Measurements from ENCODE around the gene TNFRSF9. TPM values are rescaled to one million over a fixed set of nuclear protein-coding genes. Genes with fewer than 3 reads are reported as not detected.

The TNFRSF9 gene
- total and polyA plus RNA-seq, 10 donors: 2.2 to 11.7 (median 3.5) TPM

- peak overlapping the region in 3 of 8 donors; percentile 28 to 61 (median 34) for H3K4me3 ChIP-seq
- H3K36me3 ChIP-seq: no peaks in the 10 kb centered on the region
- H3K9me3 ChIP-seq: no peaks in the 10 kb centered on the region
- H3K27ac ChIP-seq: peak overlapping the region in 7 of 8 donors; percentile 22 to 94 (median 77)
- peaks cover 12 to 62% (median 38%) of the 10 kb centered on the region in 6 donors for H3K4me1 ChIP-seq
- 54 to 71% (median 64%) methylated on average over 9 of the region's 9 CpGs for WGBS, 5 donors
- H3K27me3 ChIP-seq (replicated peaks in 1 of 7): peaks cover 0 to 39% (median 3%) of the 10 kb centered on the region in 7 donors
- intact Hi-C loops (cut with DNase I; ENCODE audit: low total_unique reads): no loop called here
- DNase-seq: no peak
- no peak for TF ChIP-seq POLR2A (IDR thresholded peaks at IDR 0.05)
- no peak for TF ChIP-seq POLR2AphosphoS5 (IDR thresholded peaks at IDR 0.05)
- no peak for TF ChIP-seq CTCF (IDR thresholded peaks at IDR 0.05 in 8 of 11, conservative IDR thresholded peaks at IDR 0.05 in 3 of 11)
Observed at GRCh38 chr1:7941437-7941793, 776 bp upstream of the TNFRSF9 start.

- no peak for DNase-seq
- Histone ChIP-seq H3K27ac (peak overlapping the region in 5 of 8 donors; percentile 36 to 94 (median 88)), H3K36me3 (no peaks in the 10 kb centered on the region), H3K9me3 (no peaks in the 10 kb centered on the region), H3K4me3 (peak overlapping the region in 1 of 8 donors; percentile 61), H3K4me1 (peaks cover 12 to 58% (median 38%) of the 10 kb centered on the region in 6 donors), H3K27me3 (replicated peaks in 1 of 7) (peaks cover 0 to 39% (median 3%) of the 10 kb centered on the region in 7 donors)
- intact Hi-C loops (cut with DNase I; ENCODE audit: low total_unique reads): no loop called here
- 47 to 73% (median 61%) methylated on average over 3 of the region's 3 CpGs for WGBS, 5 donors
- TF ChIP-seq POLR2AphosphoS5 (IDR thresholded peaks at IDR 0.05): no peak
- no peak for TF ChIP-seq POLR2A (IDR thresholded peaks at IDR 0.05)
- TF ChIP-seq CTCF (IDR thresholded peaks at IDR 0.05 in 8 of 11, conservative IDR thresholded peaks at IDR 0.05 in 3 of 11): no peak
Observed at GRCh38 chr1:7940034-7940433, 605 bp downstream of the TNFRSF9 start.

- intact Hi-C loops (cut with DNase I; ENCODE audit: low total_unique reads): no loop called here
- Histone ChIP-seq H3K27me3 (replicated peaks in 1 of 7) (peaks cover 0 to 39% (median 3%) of the 10 kb centered on the region in 7 donors), H3K4me1 (peaks cover 12 to 39% (median 30%) of the 10 kb centered on the region in 6 donors), H3K9me3 (no peaks in the 10 kb centered on the region), H3K36me3 (no peaks in the 10 kb centered on the region), H3K27ac (peak overlapping the region in 1 of 8 donors; percentile 37), H3K4me3 (no peak overlapping the region)
- 55 to 77% (median 67%) methylated on average over 3 of the region's 3 CpGs for WGBS, 5 donors
- no peak for TF ChIP-seq CTCF (IDR thresholded peaks at IDR 0.05 in 8 of 11, conservative IDR thresholded peaks at IDR 0.05 in 3 of 11)
- no peak for TF ChIP-seq POLR2A (IDR thresholded peaks at IDR 0.05)
- no peak for TF ChIP-seq POLR2AphosphoS5 (IDR thresholded peaks at IDR 0.05)
- DNase-seq: no peak
Observed at GRCh38 chr1:7938070-7938469, 2.6 kb downstream of the TNFRSF9 start.

- Histone ChIP-seq H3K36me3 (no peaks in the 10 kb centered on the region), H3K27me3 (replicated peaks in 1 of 7) (peaks cover 0 to 9% (median 0%) of the 10 kb centered on the region in 7 donors), H3K4me1 (peaks cover 0 to 16% (median 2%) of the 10 kb centered on the region in 6 donors), H3K9me3 (no peaks in the 10 kb centered on the region), H3K27ac (no peak overlapping the region), H3K4me3 (no peak overlapping the region)
- WGBS, 5 donors: 88 to 92% (median 89%) methylated on average over 15 of the region's 15 CpGs
- DNase-seq: no peak
- TF ChIP-seq POLR2AphosphoS5 (IDR thresholded peaks at IDR 0.05) (no peak), POLR2A (IDR thresholded peaks at IDR 0.05) (no peak), CTCF (IDR thresholded peaks at IDR 0.05 in 8 of 11, conservative IDR thresholded peaks at IDR 0.05 in 3 of 11) (no peak)
- intact Hi-C loops (cut with DNase I; ENCODE audit: low total_unique reads): no loop called here
Observed at GRCh38 chr1:7932524-7933138, 8.0 kb downstream of the TNFRSF9 start.
